Measurements from ENCODE around the gene C2CD3.

C2CD3 gene

DNA sequence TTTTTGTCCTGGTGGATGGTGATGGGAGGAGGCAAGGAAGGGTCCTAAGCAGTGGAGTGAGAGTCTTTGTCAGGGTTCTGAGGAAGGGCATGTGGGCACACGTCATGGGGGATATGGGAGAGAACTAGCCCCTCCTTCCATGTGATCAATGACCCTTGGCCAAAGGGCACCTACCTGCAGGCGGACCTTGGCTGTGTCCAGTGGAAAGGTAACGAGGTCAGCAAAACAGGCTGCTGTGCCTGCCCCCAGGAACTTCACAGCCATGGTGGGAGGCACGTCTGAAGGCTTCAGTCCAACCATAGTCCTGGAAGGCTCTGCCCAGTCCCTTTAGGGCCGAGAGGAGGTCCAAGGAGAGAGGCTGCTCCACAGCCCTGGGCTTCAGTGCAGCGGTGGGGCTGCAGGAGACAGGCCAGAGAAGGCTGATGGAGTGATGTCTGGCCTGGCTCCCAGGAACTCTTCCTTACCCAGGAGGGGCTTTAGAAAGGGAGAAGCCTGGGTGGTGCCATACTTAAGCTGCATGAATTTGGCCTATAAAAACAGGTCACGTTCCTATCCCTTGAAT is 164.0 kb downstream of the C2CD3 start:
- 90 to 92% methylated on average over 7 of the region's 7 CpGs for WGBS, 2 experiments
- Histone ChIP-seq H3K36me3 (ENCODE audit: control insufficient read depth, insufficient read depth, low read length) (no peaks in the 10 kb centered on the region), H3K4me1 (ENCODE audit: control insufficient read depth, insufficient read depth, low read length) (no peaks in the 10 kb centered on the region), H3K27me3 (ENCODE audit: control insufficient read depth, insufficient read depth, low read length, poor library complexity, severe bottlenecking) (no peaks in the 10 kb centered on the region), H3K4me3 (ENCODE audit: insufficient read depth, low read depth, low read length) (no peak overlapping the region), H3K27ac (ENCODE audit: insufficient read depth, low read depth, low read length, poor library complexity, severe bottlenecking) (no peak overlapping the region), H3K9me3 (ENCODE audit: control insufficient read depth, low read length) (no peaks in the 10 kb centered on the region)

- H3K36me3 ChIP-seq (ENCODE audit: control insufficient read depth, insufficient read depth, low read length), result no peaks in the 10 kb centered on the region
- no peak overlapping the region for H3K4me3 ChIP-seq (ENCODE audit: insufficient read depth, low read depth, low read length)
- no peaks in the 10 kb centered on the region for H3K9me3 ChIP-seq (ENCODE audit: control insufficient read depth, low read length)
- no peaks in the 10 kb centered on the region for H3K27me3 ChIP-seq (ENCODE audit: control insufficient read depth, insufficient read depth, low read length, poor library complexity, severe bottlenecking)
- H3K27ac ChIP-seq (ENCODE audit: insufficient read depth, low read depth, low read length, poor library complexity, severe bottlenecking), result no peak overlapping the region
- peaks cover under 1% of the 10 kb centered on the region for H3K4me1 ChIP-seq (ENCODE audit: control insufficient read depth, insufficient read depth, low read length)
- 93% methylated on average over 29 of the region's 29 CpGs for WGBS, 2 experiments
These were observed 164.9 kb downstream of the C2CD3 start for GRCh38 chr11:74005721-74006517.

DNA sequence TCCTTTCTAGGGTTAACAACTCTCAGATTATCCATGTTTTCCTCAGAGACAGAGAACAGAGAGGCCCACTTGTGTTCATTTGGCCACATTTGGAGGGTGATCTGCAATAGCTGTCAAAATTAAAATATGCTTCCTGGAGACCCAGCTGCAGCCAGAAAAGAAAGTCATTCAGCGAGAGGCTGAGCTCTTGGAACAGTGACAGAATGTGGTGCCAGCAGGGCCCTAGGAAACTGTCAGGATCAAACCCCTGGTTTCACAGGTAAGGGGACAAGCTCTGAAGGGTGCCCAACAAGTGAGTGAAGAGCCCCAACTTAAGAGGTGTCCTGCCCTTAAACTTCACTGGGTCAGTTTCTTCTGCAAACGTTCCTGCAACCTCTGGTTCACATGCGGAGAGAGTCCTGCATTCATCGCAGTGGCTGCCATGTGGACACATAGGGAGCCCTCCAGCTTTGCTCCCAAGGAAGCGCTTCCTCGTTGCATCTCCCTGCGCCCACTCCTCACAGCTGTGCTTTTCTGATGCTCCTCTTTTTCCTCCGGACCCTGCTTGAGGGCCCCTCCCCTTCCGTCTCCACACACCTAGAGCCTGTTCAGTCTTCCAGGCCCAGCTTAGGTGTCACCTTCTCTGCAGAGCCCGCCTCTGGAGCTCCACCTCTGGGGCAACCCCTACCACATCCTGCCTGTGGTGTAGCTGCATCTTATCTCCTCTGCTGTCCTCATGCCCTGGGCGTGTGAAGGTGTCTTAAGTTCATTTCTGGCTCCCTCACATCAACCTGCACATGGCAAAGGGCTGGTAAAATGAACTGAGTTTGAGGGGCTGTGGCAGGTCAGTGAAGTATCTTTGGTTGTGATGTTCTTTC is 165.8 kb downstream of the C2CD3 start:
- Histone ChIP-seq H3K4me1 (ENCODE audit: control insufficient read depth, insufficient read depth, low read length) (peaks cover 5% of the 10 kb centered on the region), H3K27me3 (ENCODE audit: control insufficient read depth, insufficient read depth, low read length, poor library complexity, severe bottlenecking) (no peaks in the 10 kb centered on the region), H3K27ac (ENCODE audit: insufficient read depth, low read depth, low read length, poor library complexity, severe bottlenecking) (no peak overlapping the region), H3K4me3 (ENCODE audit: insufficient read depth, low read depth, low read length) (no peak overlapping the region), H3K9me3 (ENCODE audit: control insufficient read depth, low read length) (no peaks in the 10 kb centered on the region), H3K36me3 (ENCODE audit: control insufficient read depth, insufficient read depth, low read length) (no peaks in the 10 kb centered on the region)
- WGBS, 2 experiments, result 86 to 88% methylated on average over 11 of the region's 11 CpGs

DNA sequence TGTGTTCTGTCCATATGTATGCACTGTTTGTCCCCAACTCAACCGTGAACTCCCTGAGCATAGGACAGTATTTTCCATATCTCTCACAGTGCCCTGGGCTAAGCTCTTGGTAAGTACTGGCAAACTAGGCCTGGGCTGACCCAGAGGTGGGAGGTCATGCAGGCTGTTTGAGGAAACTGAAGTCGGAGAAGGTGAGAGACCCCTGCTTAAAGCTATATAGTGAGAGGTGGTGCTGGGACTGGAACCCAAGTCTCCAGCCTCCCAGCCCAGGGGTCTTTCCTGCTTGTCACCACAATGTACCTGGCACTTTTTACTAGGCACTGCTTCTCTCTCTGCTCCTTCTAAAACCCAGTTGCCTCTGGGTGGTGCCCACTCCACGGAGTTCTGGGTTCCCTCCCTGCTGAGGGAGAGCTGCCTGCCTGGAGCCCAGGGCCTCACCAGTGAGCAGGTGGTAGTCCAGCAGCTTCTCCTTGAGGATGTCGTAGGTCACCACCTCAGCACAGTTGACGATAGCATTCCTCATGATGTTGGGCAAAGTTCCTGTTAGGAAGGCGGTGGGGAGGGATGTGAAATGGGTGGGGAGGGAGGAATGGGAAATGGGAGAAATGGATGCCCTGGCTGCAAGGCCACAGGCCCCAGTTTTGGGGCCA is 166.6 kb downstream of the C2CD3 start:
- no peaks in the 10 kb centered on the region for H3K27me3 ChIP-seq (ENCODE audit: control insufficient read depth, insufficient read depth, low read length, poor library complexity, severe bottlenecking)
- H3K9me3 ChIP-seq (ENCODE audit: control insufficient read depth, low read length), result no peaks in the 10 kb centered on the region
- peaks cover 5% of the 10 kb centered on the region for H3K4me1 ChIP-seq (ENCODE audit: control insufficient read depth, insufficient read depth, low read length)
- H3K27ac ChIP-seq (ENCODE audit: insufficient read depth, low read depth, low read length, poor library complexity, severe bottlenecking), result no peak overlapping the region
- H3K36me3 ChIP-seq (ENCODE audit: control insufficient read depth, insufficient read depth, low read length), result no peaks in the 10 kb centered on the region
- H3K4me3 ChIP-seq (ENCODE audit: insufficient read depth, low read depth, low read length), result no peak overlapping the region
- 89 to 96% methylated on average over 6 of the region's 6 CpGs for WGBS, 2 experiments

DNA sequence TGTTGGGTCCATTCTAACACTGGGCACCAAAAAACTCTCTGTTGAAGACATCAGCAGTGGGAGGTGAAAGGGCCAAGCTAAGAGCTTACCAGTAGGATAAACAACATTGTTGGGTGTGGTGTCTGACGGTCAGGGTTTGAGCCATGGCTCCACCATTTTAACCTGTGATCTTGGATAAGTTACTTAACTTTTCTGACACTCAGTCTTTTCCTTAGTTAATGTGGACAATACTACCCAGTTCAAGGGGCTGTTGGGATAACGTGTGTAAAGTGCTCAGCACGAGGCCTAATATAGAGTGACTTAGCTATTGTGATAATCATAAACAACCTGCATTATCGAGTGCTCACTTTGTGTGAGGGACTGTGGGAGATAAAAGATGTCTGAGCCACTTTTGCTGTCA is 168.0 kb downstream of the C2CD3 start:
- Histone ChIP-seq H3K36me3 (ENCODE audit: control insufficient read depth, insufficient read depth, low read length) (no peaks in the 10 kb centered on the region), H3K4me3 (ENCODE audit: insufficient read depth, low read depth, low read length) (no peak overlapping the region), H3K4me1 (ENCODE audit: control insufficient read depth, insufficient read depth, low read length) (peaks cover 5% of the 10 kb centered on the region), H3K27me3 (ENCODE audit: control insufficient read depth, insufficient read depth, low read length, poor library complexity, severe bottlenecking) (no peaks in the 10 kb centered on the region), H3K27ac (ENCODE audit: insufficient read depth, low read depth, low read length, poor library complexity, severe bottlenecking) (no peak overlapping the region), H3K9me3 (ENCODE audit: control insufficient read depth, low read length) (no peaks in the 10 kb centered on the region)
- WGBS, 2 experiments, result 94 to 97% methylated on average over 4 of the region's 4 CpGs

DNA sequence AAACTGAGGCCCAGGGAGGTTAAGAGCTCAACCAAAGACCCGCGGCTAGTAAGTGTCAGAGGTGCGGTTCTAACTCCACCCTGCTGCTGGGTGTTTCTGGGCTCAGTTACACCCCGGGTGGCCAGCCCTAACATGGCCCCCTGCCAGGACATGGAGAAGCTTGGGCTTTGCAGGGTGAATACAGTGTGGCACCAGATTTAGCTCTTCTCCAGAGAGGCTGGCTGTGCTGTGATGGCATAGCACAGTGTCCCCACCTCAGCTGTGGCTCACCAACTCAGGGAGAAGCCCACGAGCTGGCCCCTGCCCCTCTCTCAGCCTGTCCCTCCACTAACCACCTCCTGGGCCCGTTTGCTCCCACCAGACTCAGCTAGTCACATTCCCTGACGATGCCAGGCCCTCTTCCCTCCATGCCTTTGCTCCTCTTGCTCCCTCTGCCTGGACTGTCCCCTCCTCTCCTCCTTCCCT is 168.9 kb downstream of the C2CD3 start:
- WGBS, 2 experiments, result 83 to 85% methylated on average over 7 of the region's 7 CpGs

GRCh38 chr11:74000307-74001133 is 170.3 kb downstream of the C2CD3 start:
- Histone ChIP-seq H3K36me3 (ENCODE audit: control insufficient read depth, insufficient read depth, low read length) (no peaks in the 10 kb centered on the region), H3K27ac (ENCODE audit: insufficient read depth, low read depth, low read length, poor library complexity, severe bottlenecking) (no peak overlapping the region), H3K4me3 (ENCODE audit: insufficient read depth, low read depth, low read length) (no peak overlapping the region), H3K4me1 (ENCODE audit: control insufficient read depth, insufficient read depth, low read length) (peaks cover 5% of the 10 kb centered on the region), H3K9me3 (ENCODE audit: control insufficient read depth, low read length) (no peaks in the 10 kb centered on the region), H3K27me3 (ENCODE audit: control insufficient read depth, insufficient read depth, low read length, poor library complexity, severe bottlenecking) (no peaks in the 10 kb centered on the region)
- WGBS, 2 experiments, result 84 to 86% methylated on average over 11 to 14 of the region's 14 CpGs

More for the DNA sequence above, 168.9 kb downstream of the C2CD3 start:
- no peaks in the 10 kb centered on the region for H3K27me3 ChIP-seq (ENCODE audit: control insufficient read depth, insufficient read depth, low read length, poor library complexity, severe bottlenecking)
- no peaks in the 10 kb centered on the region for H3K36me3 ChIP-seq (ENCODE audit: control insufficient read depth, insufficient read depth, low read length)
- no peak overlapping the region for H3K4me3 ChIP-seq (ENCODE audit: insufficient read depth, low read depth, low read length)
- H3K4me1 ChIP-seq (ENCODE audit: control insufficient read depth, insufficient read depth, low read length), result peaks cover 5% of the 10 kb centered on the region
- H3K9me3 ChIP-seq (ENCODE audit: control insufficient read depth, low read length), result no peaks in the 10 kb centered on the region
- H3K27ac ChIP-seq (ENCODE audit: insufficient read depth, low read depth, low read length, poor library complexity, severe bottlenecking), result no peak overlapping the region

DNA sequence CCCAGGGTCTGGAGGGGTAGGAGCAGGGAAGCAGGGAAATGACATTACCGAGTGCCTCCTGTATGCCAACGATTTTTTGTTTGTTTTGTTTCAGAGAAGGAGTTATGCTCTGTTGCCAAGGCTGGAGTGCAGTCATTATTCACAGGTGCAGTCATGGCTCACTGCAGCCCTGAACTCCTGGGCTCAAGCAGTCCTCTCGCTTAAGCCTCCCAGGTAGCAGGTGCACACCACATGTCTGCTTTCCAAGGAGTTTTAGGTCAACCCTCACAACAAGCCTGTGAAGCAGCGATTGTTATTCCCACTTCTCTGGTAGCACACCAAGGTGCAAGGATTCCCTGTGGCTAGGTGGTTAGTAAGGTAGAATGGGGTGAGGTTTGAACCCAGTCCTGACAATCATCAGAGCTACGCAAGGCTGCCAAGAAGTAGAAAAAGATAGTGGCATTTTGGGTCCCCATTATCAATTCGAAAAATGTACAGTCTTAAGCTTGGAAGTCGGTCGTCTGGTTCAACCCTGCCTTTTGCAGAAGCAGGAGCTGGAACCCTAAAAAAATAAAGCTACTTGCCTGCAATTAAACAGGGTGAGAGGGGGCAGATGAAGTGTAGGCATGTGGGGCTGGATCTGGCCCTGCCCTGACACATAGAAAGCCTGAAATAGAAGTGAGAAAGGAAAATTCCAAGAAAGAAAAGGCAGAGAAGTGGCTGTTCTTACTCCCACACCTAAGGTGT is 171.1 kb downstream of the C2CD3 start:
- H3K4me3 ChIP-seq (ENCODE audit: insufficient read depth, low read depth, low read length), result no peak overlapping the region
- no peaks in the 10 kb centered on the region for H3K36me3 ChIP-seq (ENCODE audit: control insufficient read depth, insufficient read depth, low read length)
- H3K4me1 ChIP-seq (ENCODE audit: control insufficient read depth, insufficient read depth, low read length), result peaks cover 5% of the 10 kb centered on the region
- H3K9me3 ChIP-seq (ENCODE audit: control insufficient read depth, low read length), result no peaks in the 10 kb centered on the region
- H3K27ac ChIP-seq (ENCODE audit: insufficient read depth, low read depth, low read length, poor library complexity, severe bottlenecking), result no peak overlapping the region
- no peaks in the 10 kb centered on the region for H3K27me3 ChIP-seq (ENCODE audit: control insufficient read depth, insufficient read depth, low read length, poor library complexity, severe bottlenecking)
- WGBS, 2 experiments, result 93 to 95% methylated on average over 8 of the region's 8 CpGs

All from ectodermal cell (in vitro differentiated cells).